Activated naive CD4-positive, alpha-beta T cell treated with anti-CD3 and anti-CD28 coated beads, Interleukin-2, amount 50 U/mL, for 72 hours (primary cell): ENCODE results near the gene PRKN. TPM values are rescaled to one million over a fixed set of nuclear protein-coding genes. Genes with fewer than 3 reads are reported as not detected.

ENCODE experiments used
- ATAC-seq, 2 donors: fragments of 150-1000 bp; cut with Tn5 transposase; 2 replicates each; pipeline ENCODE4 v1.10.0; 2021; ENCODE audit warnings: mild to moderate bottlenecking in 2 of 2, moderate library complexity in 2 of 2
- DNase-seq, 2 donors: peaks; one replicate each; pipeline ENCODE4 v3.0.0; 2021 to 2022; ENCODE audit warnings: low spot score in 2 of 2
- H3K27ac Mint-ChIP-seq, 2 donors: one replicate each; pipeline ENCODE4 v1.8.0; 2022; ENCODE audit warnings: mild to moderate bottlenecking in 2 of 2, mixed read lengths in 2 of 2
- H3K36me3 Mint-ChIP-seq, 2 donors: one replicate each; pipeline ENCODE4 v1.8.0; 2022; ENCODE audit warnings: mixed read lengths in 2 of 2
- H3K9me3 Mint-ChIP-seq, 2 donors: one replicate each; pipeline ENCODE4 v1.8.0; 2022; ENCODE audit warnings: mixed read lengths in 2 of 2
- total RNA-seq, 2 donors: library from RNA; stranded (reverse); gene quantifications; one replicate each; pipeline ENCODE4 v1.2.3, GENCODE V29; 2022

Gene PRKN
- total RNA-seq, result 1 to 10 TPM in 1 of 2 donors, under 1 TPM in 1; 0.57 to 4.1 TPM

- Mint-ChIP-seq H3K36me3 (peaks cover 0 to 4% of the 10 kb centered on the region in 2 donors), H3K27ac (peak within 1 kb of the TSS; percentile 86 to 97), H3K9me3 (no peaks in the 10 kb centered on the region)
- ATAC-seq (peak; percentile 94 to 97), DNase-seq (peak; percentile 97 to 99)
These were observed at the start of gene PRKN, which contains the start of gene PACRG for GRCh38 chr6:162727322-162728182. TSS of gene PRKN (minus strand) at chr6:162727766. TSS of gene PACRG (plus strand) at chr6:162727974.

- Mint-ChIP-seq H3K9me3 (peaks cover 11 to 14% of the 10 kb centered on the region in 2 donors), H3K27ac (no peak overlapping the region), H3K36me3 (peaks cover 0 to 7% of the 10 kb centered on the region in 2 donors)
- DNase-seq (no peak), ATAC-seq (no peak)
These were observed 49.5 kb upstream of the PRKN start for GRCh38 chr6:162777091-162777490.

- no peaks in the 10 kb centered on the region for H3K36me3 Mint-ChIP-seq
- H3K27ac Mint-ChIP-seq, result no peak overlapping the region
- H3K9me3 Mint-ChIP-seq, result peaks cover 0 to 1% of the 10 kb centered on the region in 2 donors
- DNase-seq, result no peak
- no peak for ATAC-seq
These were observed 46.4 kb upstream of the PRKN start for GRCh38 chr6:162773996-162774395.

- no peaks in the 10 kb centered on the region for H3K9me3 Mint-ChIP-seq
- H3K27ac Mint-ChIP-seq, result no peak overlapping the region
- DNase-seq (no peak), ATAC-seq (no peak)
- H3K36me3 Mint-ChIP-seq, result no peaks in the 10 kb centered on the region
These were observed 44.9 kb upstream of the PRKN start for GRCh38 chr6:162772466-162772865.

GRCh38 chr6:162770955-162771354, 43.4 kb upstream of the PRKN start:
- Mint-ChIP-seq H3K9me3 (no peaks in the 10 kb centered on the region), H3K27ac (no peak overlapping the region), H3K36me3 (no peaks in the 10 kb centered on the region)
- no peak for ATAC-seq
- DNase-seq, result no peak

GRCh38 chr6:162770136-162770535, 42.6 kb upstream of the PRKN start:
- no peak overlapping the region for H3K27ac Mint-ChIP-seq
- no peaks in the 10 kb centered on the region for H3K9me3 Mint-ChIP-seq
- no peak for ATAC-seq
- DNase-seq, result no peak
- H3K36me3 Mint-ChIP-seq, result no peaks in the 10 kb centered on the region

- Mint-ChIP-seq H3K36me3 (no peaks in the 10 kb centered on the region), H3K27ac (no peak overlapping the region), H3K9me3 (no peaks in the 10 kb centered on the region)
- DNase-seq (no peak), ATAC-seq (peak in 1 of 2 donors; percentile 84)
These were observed 26.2 kb upstream of the PRKN start for GRCh38 chr6:162753775-162754174.

GRCh38 chr6:162751211-162751859, 23.8 kb upstream of the PRKN start:
- Mint-ChIP-seq H3K9me3 (no peaks in the 10 kb centered on the region), H3K27ac (no peak overlapping the region), H3K36me3 (no peaks in the 10 kb centered on the region)
- ATAC-seq (no peak), DNase-seq (no peak)

GRCh38 chr6:162750776-162751175, 23.2 kb upstream of the PRKN start:
- ATAC-seq (no peak), DNase-seq (no peak)
- Mint-ChIP-seq H3K36me3 (no peaks in the 10 kb centered on the region), H3K27ac (no peak overlapping the region), H3K9me3 (no peaks in the 10 kb centered on the region)

- H3K9me3 Mint-ChIP-seq, result peaks cover 0 to 4% of the 10 kb centered on the region in 2 donors
- no peaks in the 10 kb centered on the region for H3K36me3 Mint-ChIP-seq
- ATAC-seq (no peak), DNase-seq (no peak)
- H3K27ac Mint-ChIP-seq, result no peak overlapping the region
These were observed 9.4 kb upstream of the PRKN start for GRCh38 chr6:162736961-162737360.

- H3K27ac Mint-ChIP-seq, result no peak overlapping the region
- H3K36me3 Mint-ChIP-seq, result no peaks in the 10 kb centered on the region
- DNase-seq (no peak), ATAC-seq (no peak)
- H3K9me3 Mint-ChIP-seq, result peaks cover 0 to 4% of the 10 kb centered on the region in 2 donors
These were observed 5.9 kb upstream of the PRKN start for GRCh38 chr6:162733489-162733888.

GRCh38 chr6:162730502-162730901, 2.9 kb upstream of the PRKN start:
- peaks cover 0 to 4% of the 10 kb centered on the region in 2 donors for H3K9me3 Mint-ChIP-seq
- ATAC-seq, result no peak
- peaks cover 0 to 4% of the 10 kb centered on the region in 2 donors for H3K36me3 Mint-ChIP-seq

GRCh38 chr6:162728706-162729105, 1.1 kb upstream of the PRKN start:
- Mint-ChIP-seq H3K9me3 (peaks cover 0 to 3% of the 10 kb centered on the region in 2 donors), H3K36me3 (peaks cover 0 to 4% of the 10 kb centered on the region in 2 donors), H3K27ac (peak overlapping the region in 1 of 2 donors; percentile 86)
- ATAC-seq, result no peak
- no peak for DNase-seq

More at GRCh38 chr6:162730502-162730901, 2.9 kb upstream of the PRKN start:
- DNase-seq, result no peak
- no peak overlapping the region for H3K27ac Mint-ChIP-seq

GRCh38 chr6:162728197-162728596, 631 bp upstream of the PRKN start:
- H3K9me3 Mint-ChIP-seq, result no peaks in the 10 kb centered on the region
- no peak for ATAC-seq
- peak overlapping the region; percentile 86 to 89 for H3K27ac Mint-ChIP-seq
- no peak for DNase-seq
- H3K36me3 Mint-ChIP-seq, result peaks cover 0 to 4% of the 10 kb centered on the region in 2 donors

GRCh38 chr6:162726947-162727321, 632 bp downstream of the PRKN start:
- peaks cover 0 to 4% of the 10 kb centered on the region in 2 donors for H3K36me3 Mint-ChIP-seq
- H3K9me3 Mint-ChIP-seq, result no peaks in the 10 kb centered on the region
- peak overlapping the region; percentile 86 to 97 for H3K27ac Mint-ChIP-seq
- DNase-seq (peak in 1 of 2 donors; percentile 8), ATAC-seq (no peak)

- Mint-ChIP-seq H3K36me3 (peaks cover 0 to 4% of the 10 kb centered on the region in 2 donors), H3K27ac (no peak overlapping the region), H3K9me3 (no peaks in the 10 kb centered on the region)
- DNase-seq (no peak), ATAC-seq (no peak)
These were observed 4.9 kb downstream of the PRKN start for GRCh38 chr6:162722633-162723032.

GRCh38 chr6:162722226-162722625, 5.3 kb downstream of the PRKN start:
- no peak for ATAC-seq

More at GRCh38 chr6:162722226-162722625, 5.3 kb downstream of the PRKN start:
- Mint-ChIP-seq H3K27ac (no peak overlapping the region), H3K9me3 (no peaks in the 10 kb centered on the region), H3K36me3 (peaks cover 0 to 4% of the 10 kb centered on the region in 2 donors)
- no peak for DNase-seq
